GM12878 (cell line): ENCODE data around the gene BCKDHB. TPM values are rescaled to one million over a fixed set of nuclear protein-coding genes. Genes with fewer than 3 reads are reported as not detected.

Experiments used
- ATAC-seq: fragments of 200-7000 bp; cut with Tn5 transposase; 3 replicates; pipeline ENCODE4 v1.9.1; 2020; ENCODE audit warnings: mild to moderate bottlenecking, moderate library complexity
- BruUV-seq: library from RNA; stranded (reverse); fragments of 400-500 nt; replicated peaks from 2 replicates; lab custom pipeline; 2021; lab: Mats Ljungman, UMichigan
- CTCF ChIA-PET: fragments of 300-600 bp; sonication (Branson Sonifier 250); formaldehyde crosslinking; extraction: SDS; loops from one replicate; lab custom pipeline; 2021; ENCODE audit warnings: inconsistent platforms; lab: Yijun Ruan, JAX
- POLR2A ChIA-PET: fragments of 350-600 bp; formaldehyde crosslinking; extraction: SDS; loops from one replicate; lab custom pipeline; 2021; ENCODE audit warnings: inconsistent platforms; lab: Charles Lee
- RAD21 ChIA-PET: fragments of 300-600 bp; sonication (Branson Sonifier 250); formaldehyde crosslinking; loops from one replicate; lab custom pipeline; 2023; ENCODE audit warnings: antibody characterized with exemption; ENCODE audit not compliant: unreplicated experiment; lab: Charles Lee
- SMC1A ChIA-PET: fragments of 300-600 bp; sonication (Branson Sonifier 250); formaldehyde crosslinking; loops from one replicate; lab custom pipeline; 2023; ENCODE audit not compliant: unreplicated experiment, uncharacterized antibody; lab: Charles Lee
- DNase-seq: peaks from one replicate; pipeline ENCODE4 v3.0.0-alpha.2; 2011; ENCODE audit warnings: low read depth, low spot score
- FAIRE-seq: peaks from 3 replicates; lab custom pipeline; 2011; peaks lifted over from hg19 to GRCh38; lab: Jason Lieb, UNC
- H2AFZ ChIP-seq: 2 replicates; pipeline ENCODE4 v1.6.0; 2011; ENCODE audit warnings: low read depth, low read length, control low read depth; ENCODE audit not compliant: control insufficient read depth
- H3K27ac ChIP-seq: 2 replicates; pipeline ENCODE4 v1.5.1; 2011; ENCODE audit warnings: control low read depth; ENCODE audit not compliant: control insufficient read depth, insufficient read depth
- H3K27me3 ChIP-seq, 2 experiments: replicated peaks in 1 of 2; 2 replicates each; pipeline versions ENCODE4 v1.6.0 to v1.6.1; 2011; ENCODE audit warnings: low read length in 1 of 2; ENCODE audit not compliant: control insufficient read depth in 2 of 2, insufficient read depth in 2 of 2
- H3K36me3 ChIP-seq, 2 experiments: 2 replicates each; pipeline ENCODE4 v1.5.1; 2011; ENCODE audit warnings: low read length in 1 of 2; ENCODE audit not compliant: control insufficient read depth in 2 of 2, insufficient read depth in 2 of 2
- H3K4me1 ChIP-seq: 2 replicates; pipeline ENCODE4 v1.6.1; 2011; ENCODE audit warnings: mild to moderate bottlenecking, low read length, moderate library complexity, mixed read lengths; ENCODE audit not compliant: control insufficient read depth, insufficient read depth
- H3K4me2 ChIP-seq: 2 replicates; pipeline ENCODE4 v1.6.0; 2011; ENCODE audit warnings: control low read depth; ENCODE audit not compliant: control insufficient read depth, insufficient read depth
- H3K4me3 ChIP-seq: fragments of 200-600 bp; sonication (generic); 2 replicates; pipeline ENCODE4 v1.5.1; 2016
- H3K79me2 ChIP-seq: 2 replicates; pipeline ENCODE4 v1.6.0; 2011; ENCODE audit warnings: low read length; ENCODE audit not compliant: control insufficient read depth, insufficient read depth
- H3K9ac ChIP-seq: 2 replicates; pipeline ENCODE4 v1.8.0; 2011; ENCODE audit warnings: low read length, control low read depth, mixed read lengths; ENCODE audit not compliant: control insufficient read depth, insufficient read depth
- H3K9me3 ChIP-seq: replicated peaks from 3 replicates; pipeline ENCODE4 v1.5.1; 2011; ENCODE audit warnings: mild to moderate bottlenecking, low read length; ENCODE audit not compliant: control insufficient read depth, insufficient read depth
- H4K20me1 ChIP-seq: 2 replicates; pipeline ENCODE4 v1.6.0; 2011; ENCODE audit not compliant: control insufficient read depth, insufficient read depth
- HDGF ChIP-seq: fragments of 450-650 bp; IDR thresholded peaks from 2 replicates; pipeline ENCODE4 v1.6.1; 2016; ENCODE audit warnings: antibody characterized with exemption
- JUNB ChIP-seq: IDR thresholded peaks from 2 replicates; pipeline ENCODE4 v1.6.1; 2016; ENCODE audit warnings: antibody characterized with exemption, mild to moderate bottlenecking
- LARP7 ChIP-seq: fragments of 450-650 bp; IDR thresholded peaks from 2 replicates; pipeline ENCODE4 v1.6.1; 2017; ENCODE audit warnings: mild to moderate bottlenecking
- PRDM15 ChIP-seq: fragments of 450-650 bp; formaldehyde crosslinking; IDR thresholded peaks from 2 replicates; pipeline ENCODE4 v1.4.0; 2020; ENCODE audit warnings: mild to moderate bottlenecking, moderate library complexity
- SKIL ChIP-seq: fragments of 450-650 bp; IDR thresholded peaks from 2 replicates; pipeline ENCODE4 v1.6.1; 2017; ENCODE audit warnings: mild to moderate bottlenecking, low read depth, inconsistent platforms; ENCODE audit not compliant: poor library complexity, severe bottlenecking
- WGBS: methylation state at CpG from one replicate; pipeline ENCODE4 v1.1.6; 2016; ENCODE audit warnings: low lambda C conversion rate; ENCODE audit not compliant: insufficient replicate concordance, insufficient coverage; ENCODE audit errors: missing lambda C conversion rate; 5-methylcytosine and 5-hydroxymethylcytosine counted together
- in situ Hi-C: fragments of 300-500 bp; cut with MboI; formaldehyde crosslinking; loops from 9 replicates; pipeline ENCODE4 v1.14.3; 2018; ENCODE audit warnings: mixed read lengths
- intact Hi-C: fragments of 100-400 bp; cut with micrococcal nuclease; formaldehyde crosslinking; loops from one replicate; pipeline ENCODE4 v1.14.2; 2022; ENCODE audit not compliant: unreplicated experiment
- polyA plus RNA-seq, 11 experiments: library from polyadenylated mRNA; depleted of rRNA in 4 of 11; unstranded in 6 of 11; stranded (reverse) in 5 of 11; fragments of >200 nt; fragmentation: Nextera tagmentation in 4 of 11; fragmentation: Illumina TruSeq in 1 of 11; extraction: Ambion mirVana in 4 of 11; extraction: Trizol in 1 of 11; gene quantifications; 1 replicate in 1 of 11; 2 replicates in 10 of 11; pipeline versions ENCODE4 v1.2.1 to v1.2.3, GENCODE V29; 2011 to 2016; ENCODE audit warnings: inconsistent platforms in 2 of 11, missing spikeins in 2 of 11, low read depth in 1 of 11
- total RNA-seq, 4 experiments: library from RNA; depleted of rRNA in 3 of 4; stranded (reverse); fragments of >200 nt in 3 of 4; fragmentation: Illumina TruSeq in 1 of 4; extraction: Trizol in 1 of 4; gene quantifications; 2 replicates each; pipeline versions ENCODE4 v1.2.1 to v1.2.3, GENCODE V29; 2013 to 2021

BCKDHB gene
- total and polyA plus RNA-seq, 10 of the 15 experiments (the other 5 are each of a cell fraction or from before 2014, with no cell fraction given), result 12.9 to 57.1 (median 25.3) TPM

- no peaks in the 10 kb centered on the region for H3K27me3 ChIP-seq
- H3K27ac ChIP-seq, result no peak overlapping the region
- H3K4me3 ChIP-seq, result no peak overlapping the region
- 100% methylated on average over 1 of the region's 1 CpG for WGBS
- SMC1A ChIA-PET, result interaction anchor here (1.3 kb wide), 1 partner anchor 340 kb away, joined by 3 read pairs; no protein-coding TSS in a partner anchor
- in situ Hi-C loops, result no loop called here
- no peak for TF ChIP-seq HDGF
- TF ChIP-seq SKIL, result no peak
- TF ChIP-seq LARP7, result no peak
- TF ChIP-seq JUNB, result no peak
- no peak for TF ChIP-seq PRDM15 (CRISPR knock-in tag)
- H4K20me1 ChIP-seq, result no peaks in the 10 kb centered on the region
- RAD21 ChIA-PET, result no interaction called here
- no peaks in the 10 kb centered on the region; the same call in 2 of the 3 replicates for H3K9me3 ChIP-seq
- no peaks in the 10 kb centered on the region for H3K4me1 ChIP-seq
- FAIRE-seq (no peak), ATAC-seq (no peak), DNase-seq (no peak)
- H2AFZ ChIP-seq, result no peak overlapping the region
- H3K36me3 ChIP-seq, result no peaks in the 10 kb centered on the region
- POLR2A ChIA-PET, result no interaction called here
- no peaks in the 10 kb centered on the region for H3K79me2 ChIP-seq
- intact Hi-C loops, result no loop called here
- no peak overlapping the region for H3K9ac ChIP-seq
- CTCF ChIA-PET, result no interaction called here
- H3K4me2 ChIP-seq, result no peak overlapping the region
- BruUV-seq, result no TSS peak
Observed at GRCh38 chr6:80182308-80182707, 75.8 kb downstream of the BCKDHB start.
